ENCODE results near the gene CEP97. TPM values are rescaled to one million over a fixed set of nuclear protein-coding genes. Genes with fewer than 3 reads are reported as not detected.

Gene CEP97
- total and polyA plus RNA-seq, 4 donors: 1.9 to 21.0 (median 6.6) TPM

DNA sequence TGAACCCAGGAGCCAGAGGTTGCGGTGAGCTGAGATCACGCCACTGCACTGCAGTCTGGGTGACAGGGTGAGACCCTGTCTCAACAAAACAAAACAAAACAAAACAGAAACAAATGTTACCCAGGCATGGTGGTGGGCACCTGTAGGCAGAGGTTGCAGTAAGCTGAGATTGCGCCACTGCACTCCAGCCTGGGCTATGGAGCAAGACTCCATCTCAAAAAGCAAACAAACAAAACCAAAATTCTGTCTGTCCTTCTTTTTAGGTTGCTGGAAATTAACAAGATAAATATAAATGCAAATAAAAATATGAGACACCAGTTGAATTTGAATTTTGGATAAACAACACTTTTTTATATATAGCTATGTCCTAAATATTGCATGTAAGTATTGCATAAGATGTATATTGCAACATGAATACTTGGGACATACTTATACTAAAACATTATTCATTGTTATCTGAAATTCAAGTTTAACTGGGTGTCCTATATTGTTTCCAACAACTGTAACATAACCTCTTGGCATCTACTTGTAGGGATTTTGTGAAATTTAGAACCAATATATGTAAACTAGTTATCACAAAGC is 4.7 kb upstream of the CEP97 start:
- DNase-seq (peak in 1 of 3 donors; percentile 61), ATAC-seq (ENCODE audit: insufficient read depth, low FRiP score) (no peak)
- Histone ChIP-seq H3K9me3 (ENCODE audit: control insufficient read depth in 4 of 4, insufficient read depth in 3 of 4, low read length in 3 of 4) (no peaks in the 10 kb centered on the region), H3K4me1 (ENCODE audit: control insufficient read depth in 5 of 5, insufficient read depth in 5 of 5, low read length in 5 of 5) (no peaks in the 10 kb centered on the region), H3K27me3 (ENCODE audit: control insufficient read depth in 3 of 3, insufficient read depth in 3 of 3, low read length in 2 of 3) (no peaks in the 10 kb centered on the region), H3K4me3 (no peak overlapping the region), H3K36me3 (ENCODE audit: control insufficient read depth in 4 of 4, insufficient read depth in 4 of 4, low read length in 4 of 4) (no peaks in the 10 kb centered on the region), H3K9ac (ENCODE audit: insufficient read depth in 1 of 2, low read length in 2 of 2) (no peak overlapping the region), H3K27ac (ENCODE audit: low read depth in 1 of 2, low read length in 1 of 2) (no peak overlapping the region)
- WGBS, 2 donors: 91 to 95% methylated on average over 3 of the region's 3 CpGs
- TF ChIP-seq, protein P1, sequence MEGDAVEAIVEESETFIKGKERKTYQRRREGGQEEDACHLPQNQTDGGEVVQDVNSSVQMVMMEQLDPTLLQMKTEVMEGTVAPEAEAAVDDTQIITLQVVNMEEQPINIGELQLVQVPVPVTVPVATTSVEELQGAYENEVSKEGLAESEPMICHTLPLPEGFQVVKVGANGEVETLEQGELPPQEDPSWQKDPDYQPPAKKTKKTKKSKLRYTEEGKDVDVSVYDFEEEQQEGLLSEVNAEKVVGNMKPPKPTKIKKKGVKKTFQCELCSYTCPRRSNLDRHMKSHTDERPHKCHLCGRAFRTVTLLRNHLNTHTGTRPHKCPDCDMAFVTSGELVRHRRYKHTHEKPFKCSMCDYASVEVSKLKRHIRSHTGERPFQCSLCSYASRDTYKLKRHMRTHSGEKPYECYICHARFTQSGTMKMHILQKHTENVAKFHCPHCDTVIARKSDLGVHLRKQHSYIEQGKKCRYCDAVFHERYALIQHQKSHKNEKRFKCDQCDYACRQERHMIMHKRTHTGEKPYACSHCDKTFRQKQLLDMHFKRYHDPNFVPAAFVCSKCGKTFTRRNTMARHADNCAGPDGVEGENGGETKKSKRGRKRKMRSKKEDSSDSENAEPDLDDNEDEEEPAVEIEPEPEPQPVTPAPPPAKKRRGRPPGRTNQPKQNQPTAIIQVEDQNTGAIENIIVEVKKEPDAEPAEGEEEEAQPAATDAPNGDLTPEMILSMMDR (IDR thresholded peaks at IDR 0.05; ENCODE audit: control extremely low read depth, extremely low read depth): no peak

DNA sequence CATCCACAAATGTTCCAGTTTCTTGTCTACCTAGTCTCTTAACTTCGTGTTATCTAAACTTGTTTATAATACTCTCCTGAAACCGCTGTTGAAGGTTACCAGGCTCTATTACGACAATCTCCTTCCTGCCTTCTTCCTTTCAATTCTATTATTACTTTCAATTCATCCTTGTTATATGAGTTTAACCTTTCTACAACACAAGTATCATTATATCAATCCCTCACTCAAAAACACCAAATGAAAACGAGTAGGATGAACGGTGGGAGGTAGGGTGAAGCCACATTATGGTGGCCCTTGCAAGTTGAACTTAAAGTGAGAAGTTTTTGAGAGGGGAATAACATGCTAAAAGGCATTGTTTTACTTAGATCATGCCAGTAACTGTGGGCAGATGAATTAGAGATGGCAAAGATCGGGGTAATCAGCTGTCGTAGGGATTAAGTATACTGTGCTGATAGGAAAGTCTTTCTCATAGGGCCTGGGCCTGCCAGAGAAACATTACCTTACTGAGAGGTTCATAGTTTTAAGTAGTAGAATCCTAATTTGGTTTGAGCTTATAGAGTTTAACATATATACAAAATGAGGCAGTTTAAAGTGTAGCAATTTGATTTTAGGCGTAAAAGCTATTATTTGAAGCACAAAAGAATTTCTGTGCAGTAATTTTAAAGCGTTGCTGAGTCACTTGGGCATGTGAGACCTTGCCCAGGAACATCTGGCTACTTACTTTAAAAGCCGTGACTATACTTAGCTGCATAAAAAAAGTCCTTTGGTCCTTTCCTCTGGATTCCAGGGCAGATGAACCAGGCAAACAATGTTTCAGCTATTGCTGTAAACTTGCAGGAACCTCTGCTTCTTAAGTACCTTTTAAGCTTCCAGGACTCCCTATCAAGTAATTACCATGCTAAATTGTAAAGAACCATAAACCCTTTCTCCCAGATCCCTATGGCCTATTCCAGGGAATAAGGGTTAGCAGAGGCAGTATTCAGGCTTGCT is 3.3 kb upstream of the CEP97 start:
- Histone ChIP-seq H3K27me3 (ENCODE audit: control insufficient read depth in 3 of 3, insufficient read depth in 3 of 3, low read length in 2 of 3) (no peaks in the 10 kb centered on the region), H3K9ac (ENCODE audit: insufficient read depth in 1 of 2, low read length in 2 of 2) (no peak overlapping the region), H3K9me3 (ENCODE audit: control insufficient read depth in 4 of 4, insufficient read depth in 3 of 4, low read length in 3 of 4) (no peaks in the 10 kb centered on the region), H3K4me1 (ENCODE audit: control insufficient read depth in 5 of 5, insufficient read depth in 5 of 5, low read length in 5 of 5) (peaks cover 0 to 6% (median 4%) of the 10 kb centered on the region in 5 donors), H3K36me3 (ENCODE audit: control insufficient read depth in 4 of 4, insufficient read depth in 4 of 4, low read length in 4 of 4) (no peaks in the 10 kb centered on the region), H3K4me3 (no peak overlapping the region), H3K27ac (ENCODE audit: low read depth in 1 of 2, low read length in 1 of 2) (no peak overlapping the region)
- no peak for ATAC-seq (ENCODE audit: insufficient read depth, low FRiP score)
- 60 to 64% methylated on average over 10 of the region's 10 CpGs for WGBS, 2 donors
- TF ChIP-seq, protein P1 (IDR thresholded peaks at IDR 0.05; ENCODE audit: control extremely low read depth, extremely low read depth): no peak
- DNase-seq: no peak

DNA sequence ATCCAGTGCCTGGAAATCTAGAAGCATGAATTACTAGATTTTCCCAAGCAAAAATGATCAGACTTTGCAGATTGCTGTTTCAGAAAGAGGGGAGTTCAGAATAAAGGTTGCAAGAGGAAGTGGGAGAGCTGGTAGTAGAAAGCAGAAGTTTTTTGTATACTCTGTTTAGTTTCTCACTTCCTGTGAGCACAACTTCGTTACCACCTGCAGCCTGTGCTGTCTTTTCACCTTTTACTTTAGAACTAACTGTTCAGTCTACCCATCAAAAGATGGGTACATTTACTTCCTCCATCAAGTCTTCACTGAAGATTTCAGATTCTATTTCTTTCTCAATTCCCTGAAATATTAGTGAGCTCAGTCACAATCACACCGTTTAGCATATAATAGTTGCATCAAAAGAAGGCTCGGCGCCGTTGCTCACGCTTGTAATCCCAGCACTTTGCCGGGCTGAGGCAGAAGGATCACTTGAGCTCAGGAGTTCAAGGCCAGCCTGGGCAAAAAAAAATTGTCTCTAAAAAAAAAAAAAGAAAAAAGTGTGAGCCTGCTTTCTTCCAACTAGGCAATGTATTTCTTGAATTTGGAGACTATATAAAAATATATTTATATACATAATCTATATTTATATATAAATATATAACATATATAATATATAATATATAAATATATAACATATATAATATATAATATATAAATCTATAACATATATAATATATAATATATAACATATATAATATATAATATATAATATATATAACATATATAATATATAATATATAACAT is 1.8 kb upstream of the CEP97 start:
- H3K4me1 ChIP-seq (ENCODE audit: control insufficient read depth in 5 of 5, insufficient read depth in 5 of 5, low read length in 5 of 5): peaks cover 0 to 6% (median 5%) of the 10 kb centered on the region in 5 donors
- H3K9me3 ChIP-seq (ENCODE audit: control insufficient read depth in 4 of 4, insufficient read depth in 3 of 4, low read length in 3 of 4): no peaks in the 10 kb centered on the region
- H3K9ac ChIP-seq (ENCODE audit: insufficient read depth in 1 of 2, low read length in 2 of 2): no peak overlapping the region
- DNase-seq (no peak), ATAC-seq (ENCODE audit: insufficient read depth, low FRiP score) (no peak)
- no peaks in the 10 kb centered on the region for H3K27me3 ChIP-seq (ENCODE audit: control insufficient read depth in 3 of 3, insufficient read depth in 3 of 3, low read length in 2 of 3)
- TF ChIP-seq, protein P1 (IDR thresholded peaks at IDR 0.05; ENCODE audit: control extremely low read depth, extremely low read depth): no peak
- H3K36me3 ChIP-seq (ENCODE audit: control insufficient read depth in 4 of 4, insufficient read depth in 4 of 4, low read length in 4 of 4): peaks cover 0 to 8% (median 0%) of the 10 kb centered on the region in 4 donors
- H3K4me3 ChIP-seq: no peak overlapping the region
- H3K27ac ChIP-seq (ENCODE audit: low read depth in 1 of 2, low read length in 1 of 2): no peak overlapping the region
- 40 to 73% methylated on average over 7 of the region's 7 CpGs for WGBS, 2 donors
